Activated CD4-positive, alpha-beta T cell treated with anti-CD3 and anti-CD28 coated beads for 36 hours (primary cell): Measurements from ENCODE around the gene SIK3. TPM values are rescaled to one million over a fixed set of nuclear protein-coding genes. Genes with fewer than 3 reads are reported as not detected.

Experiments used
- ATAC-seq: fragments of 200-7000 bp; cut with Tn5 transposase; one replicate; pipeline ENCODE4 v1.10.0; 2021; ENCODE audit warnings: mild to moderate bottlenecking, moderate library complexity
- CTCF ChIA-PET: fragments of 350-600 bp; sonication (Branson Sonifier 250); formaldehyde crosslinking; loops from one replicate; lab custom pipeline; 2021; ENCODE audit warnings: antibody characterized with exemption; lab: Charles Lee
- POLR2A ChIA-PET: fragments of 350-600 bp; sonication (Branson Sonifier 250); formaldehyde crosslinking; loops from one replicate; lab custom pipeline; 2021; ENCODE audit warnings: antibody characterized with exemption, inconsistent platforms; lab: Charles Lee
- DNase-seq: peaks from one replicate; pipeline ENCODE4 v3.0.0-alpha.2; 2020
- H3K27ac Mint-ChIP-seq: one replicate; pipeline ENCODE4 v1.8.0; 2021; ENCODE audit warnings: mixed read lengths
- H3K27me3 Mint-ChIP-seq: one replicate; pipeline ENCODE4 v1.8.0; 2021; ENCODE audit warnings: mixed read lengths
- H3K36me3 Mint-ChIP-seq: one replicate; pipeline ENCODE4 v1.8.0; 2021; ENCODE audit warnings: low read depth, mixed read lengths
- H3K4me1 Mint-ChIP-seq: one replicate; pipeline ENCODE4 v1.8.0; 2021; ENCODE audit warnings: mixed read lengths
- H3K4me3 Mint-ChIP-seq: one replicate; pipeline ENCODE4 v1.8.0; 2021; ENCODE audit warnings: mild to moderate bottlenecking, moderate library complexity, mixed read lengths
- H3K9me3 Mint-ChIP-seq: one replicate; pipeline ENCODE4 v1.8.0; 2021; ENCODE audit warnings: low read depth, mixed read lengths
- intact Hi-C, 2 experiments: fragments of 100-400 bp; cut with DNase I in 1 of 2; cut with micrococcal nuclease in 1 of 2; formaldehyde crosslinking; loops; one replicate each; pipeline versions ENCODE4 v1.14.2 to v1.15.1; 2022 to 2024; cut with DNase I, micrococcal nuclease
- total RNA-seq, 2 experiments: library from RNA; stranded (reverse); gene quantifications; one replicate each; pipeline ENCODE4 v1.2.3, GENCODE V29; 2021

SIK3 gene
- total RNA-seq, 2 experiments from 2014 or later = 23.6 to 25.3 TPM

GRCh38 chr11:116827461-116827860 is 270.8 kb downstream of the SIK3 start:
- ChIA-PET POLR2A (no interaction called here), CTCF (no interaction called here)
- DNase-seq (no peak), ATAC-seq (no peak)
- Mint-ChIP-seq H3K4me3 (no peak overlapping the region), H3K9me3 (no peaks in the 10 kb centered on the region), H3K36me3 (no peaks in the 10 kb centered on the region), H3K4me1 (no peaks in the 10 kb centered on the region), H3K27ac (no peak overlapping the region), H3K27me3 (no peaks in the 10 kb centered on the region)
- intact Hi-C loops = no loop called here

GRCh38 chr11:116826751-116827431 is 271.3 kb downstream of the SIK3 start:
- DNase-seq (no peak), ATAC-seq (no peak)
- H3K27me3 Mint-ChIP-seq = no peaks in the 10 kb centered on the region
- H3K9me3 Mint-ChIP-seq = no peaks in the 10 kb centered on the region
- intact Hi-C loops = no loop called here
- ChIA-PET POLR2A (no interaction called here), CTCF (no interaction called here)
- H3K4me3 Mint-ChIP-seq = no peak overlapping the region
- H3K4me1 Mint-ChIP-seq = no peaks in the 10 kb centered on the region
- H3K36me3 Mint-ChIP-seq = no peaks in the 10 kb centered on the region
- H3K27ac Mint-ChIP-seq = no peak overlapping the region

GRCh38 chr11:116825854-116826750 is 272.1 kb downstream of the SIK3 start:
- no peak for ATAC-seq
- POLR2A ChIA-PET = no interaction called here
- Mint-ChIP-seq H3K27me3 (no peaks in the 10 kb centered on the region), H3K4me3 (no peak overlapping the region), H3K9me3 (no peaks in the 10 kb centered on the region), H3K27ac (no peak overlapping the region), H3K4me1 (no peaks in the 10 kb centered on the region), H3K36me3 (no peaks in the 10 kb centered on the region)
- intact Hi-C loops = no loop called here
- CTCF ChIA-PET = no interaction called here
- DNase-seq = no peak

GRCh38 chr11:116825434-116825833 is 272.8 kb downstream of the SIK3 start:
- ChIA-PET POLR2A (no interaction called here), CTCF (interaction anchor here (0.7 kb wide), 1 partner anchor 92 kb away, joined by 3 read pairs; no protein-coding TSS in a partner anchor)
- DNase-seq (no peak), ATAC-seq (no peak)
- Mint-ChIP-seq H3K36me3 (no peaks in the 10 kb centered on the region), H3K4me1 (no peaks in the 10 kb centered on the region), H3K27ac (no peak overlapping the region), H3K9me3 (no peaks in the 10 kb centered on the region), H3K27me3 (no peaks in the 10 kb centered on the region), H3K4me3 (no peak overlapping the region)
- intact Hi-C loops = no loop called here

GRCh38 chr11:116823031-116823843 is 275.0 kb downstream of the SIK3 start, which contains the start of gene APOA4:
Gene APOA4, minus strand, starts transcription at chr11:116823304. Its CDS starts 113 bp downstream, at chr11:116823191.
- Mint-ChIP-seq H3K9me3 (no peaks in the 10 kb centered on the region), H3K4me1 (no peaks in the 10 kb centered on the region), H3K4me3 (no peak within 1 kb of the TSS), H3K27ac (no peak within 1 kb of the TSS), H3K27me3 (no peaks in the 10 kb centered on the region), H3K36me3 (no peaks in the 10 kb centered on the region)
- POLR2A ChIA-PET = interaction anchor here (0.7 to 1.1 kb wide), 3 partner anchors 13 to 342 kb away, joined by 3 read pairs; no protein-coding TSS in a partner anchor
- DNase-seq (no peak), ATAC-seq (no peak)
- CTCF ChIA-PET = interaction anchor here (0.6 to 1.7 kb wide), 5 partner anchors 10 to 283 kb away, joined by 3 to 5 read pairs (median 3); partner anchors contain the start of gene APOA5
- intact Hi-C loops = no loop called here

GRCh38 chr11:116822575-116822974 is 275.7 kb downstream of the SIK3 start:
- Mint-ChIP-seq H3K36me3 (no peaks in the 10 kb centered on the region), H3K9me3 (no peaks in the 10 kb centered on the region), H3K27me3 (no peaks in the 10 kb centered on the region), H3K4me1 (no peaks in the 10 kb centered on the region), H3K4me3 (no peak overlapping the region), H3K27ac (no peak overlapping the region)
- DNase-seq (no peak), ATAC-seq (no peak)
- CTCF ChIA-PET = interaction anchor here (0.6 to 1.7 kb wide), 4 partner anchors 11 to 284 kb away, joined by 3 to 5 read pairs (median 4); no protein-coding TSS in a partner anchor
- intact Hi-C loops = no loop called here
- POLR2A ChIA-PET = interaction anchor here (0.7 to 1.1 kb wide), 3 partner anchors 13 to 342 kb away, joined by 3 read pairs; no protein-coding TSS in a partner anchor

- H3K4me1 Mint-ChIP-seq = no peaks in the 10 kb centered on the region
- no peak for ATAC-seq
Observed at GRCh38 chr11:116821050-116821918, 276.9 kb downstream of the SIK3 start.

GRCh38 chr11:116819049-116819448 is 279.2 kb downstream of the SIK3 start:
- Mint-ChIP-seq H3K36me3 (no peaks in the 10 kb centered on the region), H3K27me3 (no peaks in the 10 kb centered on the region), H3K27ac (no peak overlapping the region), H3K4me3 (no peak overlapping the region), H3K4me1 (no peaks in the 10 kb centered on the region), H3K9me3 (no peaks in the 10 kb centered on the region)
- DNase-seq (no peak), ATAC-seq (no peak)
- ChIA-PET POLR2A (no interaction called here), CTCF (no interaction called here)
- intact Hi-C loops = no loop called here

More at GRCh38 chr11:116821050-116821918, 276.9 kb downstream of the SIK3 start:
- H3K4me3 Mint-ChIP-seq = no peak overlapping the region
- POLR2A ChIA-PET = no interaction called here
- intact Hi-C loops = no loop called here
- H3K27me3 Mint-ChIP-seq = no peaks in the 10 kb centered on the region
- CTCF ChIA-PET = interaction anchor here (0.6 to 1.8 kb wide), 7 partner anchors 12 to 386 kb away, joined by 3 to 5 read pairs (median 3); partner anchors contain the start of gene APOA5
- H3K9me3 Mint-ChIP-seq = no peaks in the 10 kb centered on the region
- H3K27ac Mint-ChIP-seq = no peak overlapping the region
- no peaks in the 10 kb centered on the region for H3K36me3 Mint-ChIP-seq
- DNase-seq = no peak

GRCh38 chr11:116814502-116814901 is 283.7 kb downstream of the SIK3 start:
- H3K27me3 Mint-ChIP-seq = no peaks in the 10 kb centered on the region
- intact Hi-C loops = no loop called here
- ATAC-seq = no peak
- H3K27ac Mint-ChIP-seq = no peak overlapping the region
- H3K9me3 Mint-ChIP-seq = no peaks in the 10 kb centered on the region
- DNase-seq = no peak
- ChIA-PET CTCF (no interaction called here), POLR2A (no interaction called here)
- H3K36me3 Mint-ChIP-seq = no peaks in the 10 kb centered on the region
- no peak overlapping the region for H3K4me3 Mint-ChIP-seq
- H3K4me1 Mint-ChIP-seq = no peaks in the 10 kb centered on the region

- Mint-ChIP-seq H3K27me3 (no peaks in the 10 kb centered on the region), H3K4me3 (no peak overlapping the region), H3K36me3 (no peaks in the 10 kb centered on the region), H3K9me3 (no peaks in the 10 kb centered on the region), H3K27ac (no peak overlapping the region), H3K4me1 (no peaks in the 10 kb centered on the region)
- ATAC-seq (no peak), DNase-seq (no peak)
- intact Hi-C loops = no loop called here
- ChIA-PET POLR2A (no interaction called here), CTCF (interaction anchor here (0.7 to 2.0 kb wide), 5 partner anchors 22 to 292 kb away, joined by 3 to 10 read pairs (median 3); partner anchors contain the start of gene APOA5)
Observed at GRCh38 chr11:116813781-116814471, 284.3 kb downstream of the SIK3 start.
